Activated CD8-positive, alpha-beta memory T cell treated with anti-CD3 and anti-CD28 coated beads, Interleukin-2, amount 10 ng/mL, durations not matched to agents 7 days and 5 days (primary cell): Measurements from ENCODE around the gene MARCHF11. TPM values are rescaled to one million over a fixed set of nuclear protein-coding genes. Genes with fewer than 3 reads are reported as not detected.

Experiments
- ATAC-seq: fragments of 150-1000 bp; cut with Tn5 transposase; one replicate; pipeline ENCODE4 v1.10.0; 2021; ENCODE audit warnings: moderate library complexity
- CTCF ChIA-PET: fragments of 350-600 bp; sonication (Branson Sonifier 250); formaldehyde crosslinking; loops from one replicate; lab custom pipeline; 2021; ENCODE audit warnings: antibody characterized with exemption; lab: Charles Lee
- DNase-seq: peaks from one replicate; pipeline ENCODE4 v3.0.0-alpha.2; 2020
- H3K27ac Mint-ChIP-seq: one replicate; pipeline ENCODE4 v1.8.0; 2021; ENCODE audit warnings: mild to moderate bottlenecking, mixed read lengths
- H3K27me3 Mint-ChIP-seq: one replicate; pipeline ENCODE4 v1.8.0; 2021; ENCODE audit warnings: mixed read lengths
- H3K36me3 Mint-ChIP-seq: one replicate; pipeline ENCODE4 v1.8.0; 2021; ENCODE audit warnings: mild to moderate bottlenecking, mixed read lengths
- H3K4me1 Mint-ChIP-seq: one replicate; pipeline ENCODE4 v1.8.0; 2021; ENCODE audit warnings: mixed read lengths
- H3K4me3 Mint-ChIP-seq: one replicate; pipeline ENCODE4 v1.8.0; 2021; ENCODE audit warnings: mild to moderate bottlenecking, moderate library complexity, mixed read lengths
- H3K9me3 Mint-ChIP-seq: one replicate; pipeline ENCODE4 v1.8.0; 2022; ENCODE audit warnings: low read depth, mixed read lengths
- total RNA-seq, 2 experiments: library from RNA; stranded (reverse); gene quantifications; one replicate each; pipeline ENCODE4 v1.2.3, GENCODE V29; 2021

Gene MARCHF11
- total RNA-seq, 2 experiments from 2014 or later = not detected

- H3K27ac Mint-ChIP-seq = no peak overlapping the region
- no peak for DNase-seq
- no peaks in the 10 kb centered on the region for H3K36me3 Mint-ChIP-seq
- H3K27me3 Mint-ChIP-seq = no peaks in the 10 kb centered on the region
- H3K4me3 Mint-ChIP-seq = no peak overlapping the region
- CTCF ChIA-PET = no interaction called here
- ATAC-seq = no peak
- H3K9me3 Mint-ChIP-seq = peaks cover 2% of the 10 kb centered on the region
- H3K4me1 Mint-ChIP-seq = no peaks in the 10 kb centered on the region
These were observed 160.6 kb downstream of the MARCHF11 start for GRCh38 chr5:16018970-16019369.

GRCh38 chr5:16017720-16018119, 161.9 kb downstream of the MARCHF11 start:
- CTCF ChIA-PET = no interaction called here

More at GRCh38 chr5:16017720-16018119, 161.9 kb downstream of the MARCHF11 start:
- ATAC-seq (no peak), DNase-seq (no peak)
- Mint-ChIP-seq H3K9me3 (peaks cover 2% of the 10 kb centered on the region), H3K36me3 (no peaks in the 10 kb centered on the region), H3K27me3 (no peaks in the 10 kb centered on the region), H3K4me1 (no peaks in the 10 kb centered on the region), H3K27ac (no peak overlapping the region), H3K4me3 (no peak overlapping the region)
